ENCODE measurements around the gene DLX4.

DLX4 gene

DNA sequence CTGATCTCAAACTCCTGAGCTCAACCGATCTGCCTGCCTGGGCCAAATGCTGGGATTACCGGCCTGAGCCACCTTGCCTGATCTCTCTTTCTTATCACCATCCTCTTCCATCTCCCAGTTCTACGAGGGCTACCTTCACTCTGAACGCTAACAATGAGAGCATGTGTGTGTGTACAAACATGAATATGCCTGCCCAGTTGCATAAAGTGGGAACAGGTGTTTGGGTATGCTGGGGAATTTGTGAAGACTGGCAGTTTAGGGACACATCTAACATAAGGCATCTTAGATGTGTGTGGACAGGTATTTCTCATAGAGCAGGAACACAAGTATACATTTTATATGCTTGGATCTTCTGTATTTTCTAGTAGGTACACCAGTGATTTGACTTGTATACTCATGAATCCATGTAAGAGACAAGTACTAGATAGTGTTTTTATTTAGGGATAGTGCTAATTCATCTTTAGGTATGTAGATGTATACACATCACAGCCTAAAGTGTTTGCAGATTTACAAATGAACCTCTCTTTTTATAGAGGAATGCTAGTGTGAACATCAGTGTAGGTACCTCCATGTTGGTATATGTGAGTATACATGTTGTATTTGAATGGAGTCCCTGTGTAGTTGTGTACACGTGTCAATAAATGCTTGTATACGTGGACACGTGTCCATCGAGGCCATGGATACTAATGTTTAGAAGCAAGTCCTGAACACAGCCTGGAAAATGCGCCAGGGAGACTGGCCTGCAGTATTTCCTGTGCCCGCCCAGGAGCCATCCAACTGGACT, 1.2 kb upstream of the DLX4 start:
- no peak for DNase-seq (ENCODE audit: extremely low read depth in 1 of 2, low read depth in 1 of 2)

DNA sequence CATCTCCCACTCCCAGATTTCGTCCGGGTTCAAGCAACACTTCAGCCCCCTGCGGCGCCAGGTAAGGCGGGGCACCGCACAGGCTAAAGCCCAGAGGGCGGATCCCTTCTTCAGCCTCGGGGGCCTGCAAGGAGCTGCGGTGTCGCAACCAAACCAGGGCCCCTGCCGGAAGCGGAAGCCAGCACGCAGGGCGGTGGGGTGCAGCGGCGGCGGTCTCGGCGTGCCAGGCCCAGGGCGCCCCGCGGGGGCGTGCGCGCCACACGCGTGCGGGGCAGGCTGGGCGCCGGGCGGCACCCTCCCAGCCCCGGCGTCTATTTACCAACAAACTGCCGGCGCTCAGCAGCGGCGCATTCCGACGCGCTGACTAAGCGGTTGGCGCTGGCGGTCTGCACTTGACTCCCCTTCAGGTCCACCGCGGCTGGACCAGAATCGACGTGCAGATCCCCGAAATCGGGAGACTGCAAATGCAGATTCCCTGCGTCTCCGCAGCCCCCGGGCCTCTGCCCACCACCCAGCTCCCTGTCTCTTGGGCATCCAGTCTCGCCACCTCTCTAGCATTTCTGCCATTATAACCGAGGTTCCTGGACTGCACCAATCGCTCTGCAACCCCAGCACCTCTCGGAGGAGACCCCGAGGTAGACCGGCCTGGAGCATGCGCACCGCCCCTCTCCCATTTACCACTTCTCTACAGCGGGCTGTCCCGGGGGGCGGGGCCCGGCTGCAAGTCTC, 421 bp upstream of the DLX4 start:
- DNase-seq (ENCODE audit: extremely low read depth in 1 of 2, low read depth in 1 of 2), result peak; percentile 13 to 44

DNA sequence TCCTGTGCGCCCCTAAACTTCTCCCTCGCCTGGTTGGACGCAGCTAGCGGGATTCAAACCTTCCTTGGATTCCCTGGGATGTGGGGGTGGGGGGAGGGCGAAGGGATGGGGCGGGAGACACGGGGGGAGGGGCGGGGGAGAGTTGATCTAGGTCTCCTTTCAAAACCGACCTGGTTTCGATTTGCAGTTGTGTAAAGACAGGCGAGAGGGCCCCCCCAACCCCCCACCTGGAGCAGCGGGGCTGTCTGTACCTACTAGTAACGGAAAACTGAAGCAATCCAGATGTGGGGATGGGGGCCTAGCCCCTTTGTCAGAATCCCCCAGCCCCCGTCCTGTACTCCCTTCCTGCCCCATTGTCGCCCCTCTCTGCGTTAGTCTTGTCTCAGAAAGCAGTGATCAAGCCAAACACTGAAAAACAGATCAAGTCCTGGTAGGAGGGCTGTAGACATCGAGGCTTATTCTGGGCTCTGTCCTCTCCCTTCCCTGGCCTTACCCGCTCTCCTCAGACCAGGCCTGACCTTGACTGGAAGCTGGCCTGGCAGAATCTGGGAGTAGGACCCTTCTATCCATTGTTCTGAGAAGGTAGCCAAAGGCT, 902 bp downstream of the DLX4 start:
- DNase-seq (ENCODE audit: extremely low read depth in 1 of 2, low read depth in 1 of 2), result no peak

DNA sequence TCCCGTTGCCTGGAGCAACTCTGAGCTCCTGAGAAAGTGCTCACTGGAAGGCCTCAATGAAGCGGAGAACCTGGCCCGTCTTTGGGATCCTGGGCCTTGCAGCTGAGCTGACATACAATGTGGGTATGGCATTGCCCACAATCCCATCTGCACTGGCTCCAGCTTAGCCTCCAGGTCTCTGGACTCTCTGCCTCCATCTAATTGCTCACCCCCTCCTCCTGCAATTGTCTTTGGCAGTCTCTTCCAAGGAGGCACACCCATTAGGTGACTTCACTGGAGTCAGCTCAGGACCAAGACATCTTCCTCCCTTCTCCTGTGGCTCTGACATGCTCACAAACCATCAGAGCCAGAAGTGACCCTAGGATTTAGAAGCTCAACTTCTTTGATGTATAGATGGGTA, 1.5 kb downstream of the DLX4 start:
- DNase-seq (ENCODE audit: extremely low read depth in 1 of 2, low read depth in 1 of 2), result no peak

DNA sequence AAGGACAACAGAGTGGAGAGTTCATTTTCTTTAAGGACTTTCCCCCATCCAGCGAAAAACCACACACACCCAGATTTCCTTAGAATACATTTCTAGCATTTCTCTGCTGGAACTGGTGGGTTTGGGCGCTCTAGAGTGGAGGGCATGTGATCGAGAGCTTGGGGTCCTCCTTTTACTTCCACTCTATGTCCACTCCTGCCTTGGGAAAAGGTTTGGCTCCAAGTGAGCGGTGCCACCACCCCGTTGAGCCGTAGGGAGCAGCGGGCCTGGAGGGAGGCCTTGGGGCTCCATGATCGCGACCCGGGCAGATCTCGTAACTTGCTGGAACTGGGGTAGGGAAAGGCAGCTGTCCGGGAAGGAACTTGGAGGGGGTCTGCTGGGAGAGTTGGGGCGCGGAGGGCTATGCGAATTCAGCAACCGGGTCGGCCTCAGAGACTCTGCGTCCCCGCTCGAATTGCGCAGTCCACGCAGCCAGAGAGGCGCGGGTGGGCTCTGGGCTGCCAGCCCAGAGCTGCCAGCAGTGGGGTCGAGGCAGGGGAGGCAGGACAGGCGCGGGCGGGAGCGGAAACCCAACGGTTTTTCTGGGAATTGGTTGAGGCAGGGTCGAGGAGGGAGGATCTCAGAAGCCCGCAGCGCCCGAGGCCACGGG, 2.3 kb downstream of the DLX4 start:
- no peak for DNase-seq (ENCODE audit: extremely low read depth in 1 of 2, low read depth in 1 of 2)

DNA sequence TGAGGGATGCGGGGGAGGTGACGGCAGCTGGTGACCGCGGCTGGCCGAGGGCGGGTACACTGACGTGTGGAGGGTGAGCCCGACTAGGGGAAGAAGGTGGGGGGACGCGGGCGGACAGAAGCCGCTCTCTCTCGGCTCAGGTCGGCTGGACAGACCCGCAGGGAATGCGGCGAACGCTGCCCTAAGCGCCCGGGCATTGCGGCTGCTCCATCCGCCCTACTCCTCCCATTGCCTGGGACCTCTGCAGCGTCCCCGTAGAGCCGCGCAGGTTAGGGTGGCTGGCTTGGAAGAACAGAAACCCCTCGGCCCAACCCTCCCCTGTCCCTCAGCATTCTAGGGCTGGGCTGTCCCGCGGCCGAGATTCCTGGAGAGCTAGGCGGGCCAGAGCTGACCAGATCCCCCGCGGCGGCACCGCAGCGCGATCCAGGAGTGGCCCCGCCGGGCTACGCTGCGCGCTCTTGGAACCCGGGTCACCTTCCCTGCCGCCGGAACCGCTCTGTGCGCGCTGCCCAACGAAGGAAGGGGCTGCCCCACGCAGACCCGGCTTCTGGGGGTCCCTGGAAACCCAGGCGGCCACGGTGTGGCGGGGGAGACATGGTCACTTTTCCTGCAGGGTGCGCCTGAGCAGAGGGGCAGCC, 3.0 kb downstream of the DLX4 start:
- no peak for DNase-seq (ENCODE audit: extremely low read depth in 1 of 2, low read depth in 1 of 2)

DNA sequence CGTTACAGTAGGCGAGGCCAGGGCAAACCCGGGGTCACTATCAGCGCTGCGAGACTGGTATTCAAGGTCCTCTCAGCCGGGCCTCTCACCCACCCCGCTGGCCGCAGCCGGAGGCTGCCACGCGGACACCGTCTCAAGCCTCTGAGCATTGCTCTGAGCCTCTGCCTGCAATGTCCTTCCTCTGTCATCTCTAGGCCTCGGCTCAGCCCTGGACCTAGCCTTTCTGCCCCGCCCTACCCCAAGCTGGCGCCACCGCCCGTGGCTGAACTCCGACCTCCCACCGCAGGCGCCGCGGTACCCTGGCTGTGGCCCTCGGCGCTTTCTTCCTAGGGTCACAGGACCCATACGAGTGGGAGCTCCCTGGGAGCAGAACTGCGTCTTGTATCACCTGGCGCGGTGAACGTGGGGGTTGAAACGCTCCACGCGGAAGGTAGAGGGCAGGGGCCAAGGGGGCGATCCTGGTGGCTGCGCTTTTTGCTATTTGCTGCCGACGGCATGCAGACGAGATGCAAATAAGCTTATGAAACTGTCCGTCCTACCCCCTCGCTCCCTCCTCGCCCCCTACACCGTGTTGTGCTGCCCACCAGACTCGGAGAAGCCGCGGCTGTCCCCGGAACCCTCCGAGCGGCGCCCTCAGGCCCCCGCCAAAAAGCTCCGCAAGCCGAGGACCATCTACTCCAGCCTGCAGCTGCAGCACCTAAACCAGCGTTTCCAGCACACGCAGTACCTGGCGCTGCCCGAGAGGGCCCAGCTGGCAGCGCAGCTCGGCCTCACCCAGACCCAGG, 3.7 kb downstream of the DLX4 start:
- DNase-seq (ENCODE audit: extremely low read depth in 1 of 2, low read depth in 1 of 2), result no peak

DNA sequence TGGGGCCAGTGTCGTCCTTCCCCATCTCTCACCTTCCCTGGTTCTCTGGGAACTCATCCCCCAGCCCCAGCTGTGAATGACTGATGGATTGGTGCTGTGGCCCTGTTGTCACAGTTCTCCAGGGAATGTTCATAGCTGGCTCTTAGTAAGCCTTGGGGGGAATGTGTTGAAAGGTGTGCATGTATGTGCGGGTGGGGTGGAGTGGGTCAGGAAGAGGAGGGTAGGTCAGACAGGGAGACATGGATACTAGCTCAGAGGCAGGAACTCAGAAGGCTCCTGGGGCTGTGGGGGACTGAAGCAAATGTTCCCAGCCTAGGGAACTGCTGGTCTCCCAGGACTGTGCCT, 4.3 kb downstream of the DLX4 start:
- DNase-seq (ENCODE audit: extremely low read depth in 1 of 2, low read depth in 1 of 2), result no peak

DNA sequence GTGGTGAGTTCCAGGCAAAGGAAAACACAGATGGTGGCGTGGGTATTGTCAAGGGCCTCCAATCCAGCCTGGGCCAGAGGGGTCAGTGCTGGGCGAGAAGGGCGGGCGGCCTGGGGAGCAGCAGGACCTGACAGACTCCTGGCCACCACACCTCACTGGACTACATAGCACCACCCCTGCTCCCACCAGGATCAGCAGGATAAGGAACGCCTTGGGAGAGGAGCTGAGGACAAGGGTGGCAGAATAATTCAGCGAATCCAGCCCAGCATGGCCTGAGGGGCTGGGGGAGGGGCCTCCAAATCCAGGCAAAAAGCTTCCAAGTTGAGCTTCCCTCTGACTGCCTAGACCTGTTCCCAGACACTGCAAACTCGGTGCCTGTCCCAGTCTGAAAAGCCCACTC, 6.5 kb downstream of the DLX4 start:
- DNase-seq (ENCODE audit: extremely low read depth in 1 of 2, low read depth in 1 of 2), result no peak

DNA sequence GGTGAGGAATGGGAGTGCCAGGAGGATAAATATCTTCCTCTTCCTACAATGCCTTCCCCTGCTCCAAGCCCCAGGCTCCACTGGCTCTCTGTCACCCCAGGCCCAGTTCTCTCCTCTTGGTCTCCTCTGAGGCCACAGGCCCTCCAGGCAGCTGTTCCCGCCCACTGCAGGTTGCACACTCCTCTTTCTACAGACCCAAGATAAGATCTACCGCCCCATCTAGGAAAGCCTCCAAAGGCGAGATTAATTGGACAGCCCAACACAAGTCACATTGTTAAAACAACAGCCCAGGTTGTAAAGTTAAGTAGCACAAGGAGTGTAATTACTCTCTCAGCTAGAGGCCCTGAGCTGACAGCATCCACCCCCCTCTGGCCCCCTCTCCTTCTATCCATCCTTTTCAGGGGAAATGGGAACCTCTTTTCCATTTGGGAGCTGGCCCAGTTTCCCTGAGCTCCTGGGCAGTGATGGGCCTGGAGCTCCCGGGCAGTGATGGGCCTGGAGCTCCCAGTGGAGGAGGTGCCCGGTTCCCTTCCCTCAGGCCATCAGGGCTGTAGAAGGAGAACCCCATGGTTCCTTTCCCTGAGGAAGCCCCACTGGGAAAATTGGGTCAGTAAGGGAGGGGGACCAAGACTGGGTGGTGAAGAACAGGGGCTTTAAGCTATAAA, 7.3 kb downstream of the DLX4 start:
- DNase-seq (ENCODE audit: extremely low read depth in 1 of 2, low read depth in 1 of 2), result no peak

DNA sequence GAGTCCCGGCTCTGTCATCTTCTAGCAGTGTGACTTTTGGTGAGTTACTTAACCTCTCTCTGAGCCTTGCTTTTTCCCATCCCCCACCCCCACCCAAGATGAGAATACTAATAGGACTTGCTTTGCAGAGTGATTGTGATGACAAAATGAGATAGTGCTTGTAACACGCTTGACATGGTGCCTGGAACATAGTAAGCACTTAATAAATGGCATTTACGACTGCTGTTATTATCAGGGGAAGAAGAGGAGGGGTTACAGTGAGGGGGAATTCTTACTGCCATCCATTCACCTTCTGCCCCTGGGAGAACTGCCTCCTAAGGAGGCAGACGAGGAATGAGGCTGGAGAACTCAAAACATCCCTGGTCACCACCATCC, 7.8 kb downstream of the DLX4 start:
- no peak for DNase-seq (ENCODE audit: extremely low read depth in 1 of 2, low read depth in 1 of 2)

DNA sequence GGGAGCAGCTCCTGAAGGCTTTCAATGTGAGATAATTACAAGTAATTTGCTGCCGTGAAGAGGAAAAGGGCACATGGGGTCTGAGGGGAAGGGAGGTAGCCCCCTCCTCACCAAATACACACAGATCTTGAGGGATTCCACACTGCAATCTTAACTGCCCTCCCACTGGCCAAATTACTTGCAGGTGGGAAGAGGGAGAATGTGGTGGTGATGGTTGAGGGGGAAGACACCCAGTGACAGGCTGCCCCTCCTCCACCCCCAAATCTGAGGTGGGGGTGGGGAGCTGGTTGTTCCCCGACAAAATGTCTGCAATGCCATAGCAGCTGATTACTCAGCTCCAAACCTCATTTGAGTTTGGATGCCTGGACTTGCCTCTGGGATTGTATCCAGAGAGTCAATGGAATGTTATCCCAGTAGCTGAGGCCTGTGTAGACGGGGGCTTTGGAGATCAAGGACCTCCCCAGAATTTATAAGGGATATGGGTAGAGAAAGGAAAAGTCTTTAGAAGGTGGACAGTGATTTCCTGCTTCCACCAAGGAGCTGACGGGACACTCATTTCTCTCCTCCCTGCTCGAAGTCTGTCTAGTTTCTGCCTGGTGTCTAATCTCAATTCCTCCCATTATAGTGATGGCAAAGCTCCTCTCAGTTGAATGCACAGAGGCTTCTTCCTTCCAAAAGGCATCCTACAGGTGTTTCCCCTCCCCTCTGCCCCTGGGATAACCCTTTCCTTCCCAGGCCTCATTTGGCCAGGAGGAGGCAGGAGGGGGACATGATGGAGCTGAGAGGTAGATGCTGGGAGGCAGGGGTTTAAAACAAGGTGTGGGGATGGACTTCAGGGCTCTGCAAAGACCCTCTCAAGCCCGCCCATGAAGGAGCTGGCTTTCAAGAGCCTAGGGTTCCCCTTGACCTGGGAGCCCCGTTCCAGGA, 8.7 kb downstream of the DLX4 start:
- no peak for DNase-seq (ENCODE audit: extremely low read depth in 1 of 2, low read depth in 1 of 2)

DNA sequence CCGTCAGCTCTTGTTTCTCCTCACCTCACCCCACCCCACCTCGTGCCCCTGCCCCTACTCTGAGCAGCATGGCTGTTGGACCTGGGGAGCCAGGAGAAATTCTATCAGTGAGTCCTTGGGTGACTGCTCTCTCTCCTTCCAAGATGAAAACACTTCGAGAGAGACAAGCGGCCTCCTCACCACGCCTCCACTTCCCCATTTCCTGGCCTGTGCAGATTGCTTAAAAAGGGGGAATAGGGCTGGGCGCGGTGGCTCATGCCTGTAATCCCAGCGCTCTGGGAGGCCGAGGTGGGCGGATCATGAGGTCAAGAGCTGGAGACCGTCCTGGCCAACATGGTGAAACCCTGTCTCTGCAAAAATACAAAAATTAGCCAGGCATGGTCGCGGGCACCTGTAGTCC, 9.5 kb downstream of the DLX4 start:
- no peak for DNase-seq (ENCODE audit: extremely low read depth in 1 of 2, low read depth in 1 of 2)

DNA sequence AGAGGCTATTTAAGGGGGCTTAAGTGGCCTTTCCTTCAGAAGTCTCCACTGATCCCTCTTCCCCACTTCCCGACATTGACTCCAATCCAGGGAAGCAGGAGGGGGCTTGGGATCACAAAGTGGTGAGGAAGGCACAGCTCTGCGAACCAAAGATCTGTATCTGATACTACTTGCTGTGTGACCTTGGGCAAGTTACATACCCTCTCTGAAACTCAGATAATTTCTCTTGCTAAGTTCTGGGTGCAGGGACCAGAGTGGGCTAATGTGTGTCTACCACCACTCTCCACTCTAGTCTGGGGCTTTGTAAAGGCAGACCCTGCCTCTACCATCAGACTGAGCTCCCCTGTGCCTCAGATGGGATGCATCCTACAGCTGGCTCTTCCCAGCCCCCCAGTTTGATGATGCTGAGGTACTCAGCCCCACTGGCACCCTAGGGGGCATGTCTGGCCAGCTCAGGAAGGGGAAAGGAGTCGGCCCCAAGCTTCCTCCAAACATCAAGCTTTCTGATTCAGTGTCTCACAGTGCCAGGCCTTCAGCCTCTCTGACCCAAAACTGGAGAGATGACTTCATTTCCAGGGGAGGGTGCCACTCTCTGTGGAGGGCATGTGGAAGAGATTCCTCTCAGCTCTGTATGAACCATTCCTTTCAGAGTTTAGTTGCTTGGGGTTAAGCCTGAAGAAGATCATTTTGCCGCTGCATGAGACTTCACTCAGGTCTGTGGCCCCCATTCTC, 10.9 kb downstream of the DLX4 start:
- no peak for DNase-seq (ENCODE audit: extremely low read depth in 1 of 2, low read depth in 1 of 2)

DNA sequence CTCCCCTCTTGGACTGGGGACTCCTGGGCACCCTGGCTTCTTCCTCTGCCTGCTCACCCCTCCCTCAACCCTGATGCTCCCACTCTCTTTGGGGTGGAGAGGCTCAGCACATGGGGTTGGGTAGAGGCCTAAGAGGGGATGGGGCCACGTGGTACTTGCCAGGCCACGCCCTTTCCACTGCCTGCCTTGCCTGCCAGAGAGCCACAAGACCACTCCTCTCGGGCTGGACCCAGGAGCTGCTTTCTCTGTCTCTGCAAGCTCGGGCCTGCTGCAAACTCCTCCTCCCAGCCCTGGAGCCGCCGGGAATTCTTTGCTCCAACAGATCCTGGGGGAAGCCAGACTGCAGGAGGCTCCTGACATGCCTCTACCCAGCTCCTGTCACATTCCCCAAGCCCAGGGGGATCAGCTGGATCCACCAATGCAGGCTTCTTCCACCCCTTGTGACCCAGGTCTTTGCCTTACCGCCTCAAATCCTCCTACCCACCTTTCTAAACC, 11.8 kb downstream of the DLX4 start:
- DNase-seq (ENCODE audit: extremely low read depth in 1 of 2, low read depth in 1 of 2), result no peak

DNA sequence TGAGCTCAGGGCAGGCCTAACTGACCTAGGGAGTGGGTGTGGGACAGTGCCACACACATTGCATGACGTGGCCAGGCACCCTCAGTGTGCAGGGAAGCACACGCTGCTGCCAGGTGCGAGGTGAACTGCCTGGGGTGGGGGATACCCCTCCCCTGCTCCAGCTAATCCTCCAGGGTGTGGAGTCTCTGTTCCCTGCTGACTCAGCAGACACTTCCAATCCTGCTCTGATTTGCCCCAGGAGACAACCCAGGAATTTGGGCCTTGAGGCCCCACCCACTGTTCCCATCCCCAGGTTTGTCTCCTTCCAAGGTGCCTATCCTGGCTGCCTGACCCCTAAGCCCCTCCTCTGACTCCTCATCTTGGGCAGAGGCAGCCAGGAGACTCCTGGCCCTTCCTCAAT, 15.3 kb downstream of the DLX4 start:
- DNase-seq (ENCODE audit: extremely low read depth in 1 of 2, low read depth in 1 of 2), result no peak

DNA sequence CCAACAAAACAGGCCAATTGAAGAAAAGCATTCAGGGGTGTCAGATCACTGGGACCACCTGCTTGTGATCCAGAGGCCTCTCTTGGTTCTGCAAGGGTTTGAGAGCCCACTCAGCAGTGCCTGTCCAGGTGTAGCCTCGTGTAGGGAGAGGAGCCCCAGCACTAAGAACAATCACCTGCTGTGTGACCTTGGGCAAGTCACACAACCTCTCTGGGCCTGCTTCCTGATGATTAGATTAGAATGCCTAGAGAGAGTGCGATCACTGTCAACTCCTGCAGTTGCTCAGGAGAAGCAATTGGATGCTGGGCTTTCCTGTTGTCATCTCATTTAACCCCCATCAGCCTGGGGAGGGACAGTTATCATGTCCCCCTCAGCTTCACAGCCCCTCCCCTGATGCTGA, 15.8 kb downstream of the DLX4 start:
- DNase-seq (ENCODE audit: extremely low read depth in 1 of 2, low read depth in 1 of 2), result no peak

DNA sequence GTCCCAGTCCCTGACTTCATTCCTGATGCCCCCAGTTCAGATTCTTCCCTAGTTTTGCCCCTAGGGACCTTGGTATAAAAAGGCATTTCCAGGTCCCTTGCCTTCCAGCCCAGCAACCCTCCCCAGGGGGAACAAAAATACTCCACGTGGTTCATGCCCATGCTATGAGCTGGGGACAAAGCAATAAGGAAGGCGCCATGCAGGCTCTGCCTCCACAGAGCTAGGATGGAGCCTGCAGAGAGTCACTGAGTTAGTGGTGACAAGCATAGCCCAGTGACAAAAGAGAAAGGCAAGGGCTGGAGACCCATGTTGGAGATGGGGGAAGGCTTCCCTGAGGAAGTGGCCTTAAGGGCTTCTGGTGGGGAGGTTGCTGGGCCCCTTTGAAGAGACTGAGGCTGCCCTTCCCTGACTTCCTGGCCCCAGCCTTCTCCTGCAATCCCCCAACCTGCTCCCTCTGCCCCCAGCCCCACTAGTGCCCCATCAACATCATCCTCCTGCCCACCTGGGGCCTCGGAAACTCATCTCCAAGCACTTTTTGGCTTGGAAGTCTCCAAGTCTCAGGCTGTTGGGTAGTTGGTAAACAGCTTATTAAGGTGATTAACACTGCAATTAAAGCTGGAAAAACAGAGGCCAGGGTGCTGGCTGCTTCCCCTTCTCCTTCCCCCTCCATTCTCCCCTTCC, 16.5 kb downstream of the DLX4 start:
- no peak for DNase-seq (ENCODE audit: extremely low read depth in 1 of 2, low read depth in 1 of 2)

Data from activated CD8-positive, alpha-beta memory T cell treated with anti-CD3 and anti-CD28 coated beads for 1 hour (primary cell).